ENCODE results near the gene SELENOO. TPM values are rescaled to one million over a fixed set of nuclear protein-coding genes. Genes with fewer than 3 reads are reported as not detected.

Gene SELENOO
- total RNA-seq, 1 experiment from 2014 or later = 21.9 TPM

DNA sequence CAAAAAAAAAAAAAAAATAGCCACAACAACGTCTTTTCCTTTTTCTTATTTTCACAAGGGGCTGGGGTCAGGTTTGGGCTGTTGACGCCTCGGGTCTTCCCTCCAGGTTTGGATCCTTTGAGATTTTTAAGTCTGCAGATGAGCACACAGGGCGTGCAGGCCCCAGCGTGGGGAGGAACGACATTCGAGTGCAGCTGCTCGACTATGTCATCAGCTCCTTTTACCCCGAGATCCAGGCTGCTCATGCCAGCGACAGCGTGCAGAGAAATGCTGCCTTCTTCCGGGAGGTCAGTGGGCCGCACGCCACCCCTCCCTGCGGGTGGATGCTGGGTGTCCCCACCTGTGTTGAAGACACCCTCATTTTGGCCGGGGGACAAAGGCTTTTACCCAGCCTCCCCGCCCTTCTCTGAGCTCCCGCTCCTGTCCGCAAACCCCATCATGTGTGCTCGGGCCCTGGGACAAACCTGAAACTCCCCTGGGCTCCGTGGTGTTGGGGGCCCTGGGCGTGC, 7.7 kb downstream of the SELENOO start:
- no peak for TF ChIP-seq CTCF (IDR thresholded peaks at IDR 0.05; ENCODE audit: unreplicated experiment)
- H3K27ac Mint-ChIP-seq (ENCODE audit: low read depth, unreplicated experiment) = no peak overlapping the region
- no peak for DNase-seq (ENCODE audit: unreplicated experiment)
- peaks cover 75% of the 10 kb centered on the region for H3K36me3 Mint-ChIP-seq (ENCODE audit: insufficient read depth, unreplicated experiment)
- no peak overlapping the region for H3K4me3 Mint-ChIP-seq (ENCODE audit: unreplicated experiment)
- ChIA-PET POLR2A (interaction anchor here (0.9 to 2.1 kb wide), 2 partner anchors 14 to 60 kb away, joined by 4 to 7 read pairs; no protein-coding TSS in a partner anchor), CTCF (interaction anchor here (0.5 to 3.1 kb wide), 6 partner anchors 18 to 404 kb away, joined by 3 to 14 read pairs (median 6); no protein-coding TSS in a partner anchor)
- H3K27me3 Mint-ChIP-seq (ENCODE audit: insufficient read depth, unreplicated experiment) = no peaks in the 10 kb centered on the region
- H3K9me3 Mint-ChIP-seq (ENCODE audit: unreplicated experiment) = no peaks in the 10 kb centered on the region
- peaks cover 6% of the 10 kb centered on the region for H3K4me1 Mint-ChIP-seq (ENCODE audit: insufficient read depth, unreplicated experiment)
- intact Hi-C loops (cut with micrococcal nuclease) = no loop called here
- no TSS peak for BruUV-seq (replicated peaks)

DNA sequence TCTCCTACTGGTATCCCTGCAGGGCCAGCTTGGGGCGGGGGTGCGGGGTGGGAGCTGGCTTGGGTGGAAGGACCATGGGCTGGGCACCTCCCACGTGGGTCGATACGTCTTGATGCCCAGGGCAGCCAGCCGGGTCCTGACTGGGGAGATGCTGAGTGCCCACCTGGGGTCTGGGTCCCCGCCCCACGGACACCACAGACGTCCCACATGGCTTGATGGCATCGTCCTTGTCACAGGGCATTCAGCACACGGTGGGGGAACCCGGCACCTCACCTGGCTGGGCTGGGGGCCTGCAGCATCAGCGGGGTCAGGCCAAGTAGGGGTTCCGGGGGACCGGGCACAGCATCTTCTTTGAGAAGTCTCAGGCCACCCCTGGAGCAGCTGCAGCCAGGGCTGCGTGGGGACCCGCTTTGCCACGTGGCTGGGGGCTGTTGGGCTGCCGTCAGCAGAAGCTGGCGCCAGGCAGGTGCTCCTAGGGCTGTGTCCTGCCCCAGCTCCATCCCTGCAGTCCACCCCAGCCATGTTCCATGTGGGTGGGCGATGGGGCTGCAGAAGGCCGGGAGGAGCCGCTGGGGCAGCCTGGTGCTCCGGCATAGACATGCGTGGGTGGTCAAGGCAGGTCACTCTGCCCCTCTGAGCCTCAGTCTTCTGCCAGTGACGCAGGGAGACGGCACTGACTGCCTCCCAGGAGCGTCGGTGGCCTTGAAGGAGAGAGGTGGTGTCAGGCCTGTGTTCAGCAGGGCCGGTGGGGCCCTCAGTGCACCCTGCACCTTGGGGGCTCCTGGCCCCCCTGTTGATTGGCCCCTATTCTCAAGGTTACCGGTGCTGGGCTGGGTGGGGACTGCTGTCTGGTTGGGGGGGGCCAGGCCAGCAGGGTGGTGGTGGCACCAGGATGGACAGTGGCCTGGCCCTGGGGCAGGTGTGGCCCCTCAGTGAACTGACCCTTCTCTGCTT, 8.4 kb downstream of the SELENOO start:
- peaks cover 79% of the 10 kb centered on the region for H3K36me3 Mint-ChIP-seq (ENCODE audit: insufficient read depth, unreplicated experiment)

GRCh38 chr22:50209893-50210292, 9.1 kb downstream of the SELENOO start:
- Mint-ChIP-seq H3K4me1 (ENCODE audit: insufficient read depth, unreplicated experiment) (peaks cover 6% of the 10 kb centered on the region), H3K36me3 (ENCODE audit: insufficient read depth, unreplicated experiment) (peaks cover 81% of the 10 kb centered on the region), H3K27ac (ENCODE audit: low read depth, unreplicated experiment) (no peak overlapping the region), H3K27me3 (ENCODE audit: insufficient read depth, unreplicated experiment) (no peaks in the 10 kb centered on the region), H3K4me3 (ENCODE audit: unreplicated experiment) (no peak overlapping the region), H3K9me3 (ENCODE audit: unreplicated experiment) (no peaks in the 10 kb centered on the region)
- peak; percentile 74 for DNase-seq (ENCODE audit: unreplicated experiment)
- POLR2A ChIA-PET = no interaction called here
- BruUV-seq (replicated peaks) = no TSS peak
- CTCF ChIA-PET = no interaction called here
- intact Hi-C loops (cut with micrococcal nuclease) = loop anchor here (1.0 kb wide), 1 partner anchor 61 kb away; no protein-coding TSS in a partner anchor
- peak; percentile 77 for TF ChIP-seq CTCF (IDR thresholded peaks at IDR 0.05; ENCODE audit: unreplicated experiment)

More for the DNA sequence above, 8.4 kb downstream of the SELENOO start:
- ChIA-PET POLR2A (interaction anchor here (0.9 to 2.1 kb wide), 2 partner anchors 15 to 60 kb away, joined by 4 to 7 read pairs; no protein-coding TSS in a partner anchor), CTCF (interaction anchor here (0.5 to 3.1 kb wide), 5 partner anchors 19 to 404 kb away, joined by 3 to 14 read pairs (median 9); no protein-coding TSS in a partner anchor)
- no TSS peak for BruUV-seq (replicated peaks)
- Mint-ChIP-seq H3K27me3 (ENCODE audit: insufficient read depth, unreplicated experiment) (no peaks in the 10 kb centered on the region), H3K4me3 (ENCODE audit: unreplicated experiment) (no peak overlapping the region), H3K9me3 (ENCODE audit: unreplicated experiment) (no peaks in the 10 kb centered on the region), H3K27ac (ENCODE audit: low read depth, unreplicated experiment) (no peak overlapping the region), H3K4me1 (ENCODE audit: insufficient read depth, unreplicated experiment) (peaks cover 6% of the 10 kb centered on the region)
- no peak for TF ChIP-seq CTCF (IDR thresholded peaks at IDR 0.05; ENCODE audit: unreplicated experiment)
- DNase-seq (ENCODE audit: unreplicated experiment) = no peak
- intact Hi-C loops (cut with micrococcal nuclease) = loop anchor here (1.0 kb wide), 1 partner anchor 60 kb away; no protein-coding TSS in a partner anchor
